Epithelial cell of esophagus (primary cell): ENCODE data around the gene DIS3L.
"Not testable (repeated sequence)": the region's sequence is repeated elsewhere in the genome, so short reads cannot be mapped to it uniquely, and the experiment has no call there.

Experiments
- DNase-seq: peaks from one replicate; pipeline ENCODE4 v3.0.0; 2010; ENCODE audit warnings: low read depth
- H3K4me3 ChIP-seq: 2 replicates; pipeline ENCODE4 v1.5.1; 2011; ENCODE audit warnings: mild to moderate bottlenecking, low read length, control low read depth
- CTCF ChIP-seq: IDR thresholded peaks from 2 replicates; pipeline ENCODE4 v1.5.1; 2011; ENCODE audit warnings: low read depth, mild to moderate bottlenecking, low read length, control low read depth, inconsistent platforms; ENCODE audit not compliant: insufficient read depth; ENCODE audit errors: missing control alignments

Gene DIS3L

DNA sequence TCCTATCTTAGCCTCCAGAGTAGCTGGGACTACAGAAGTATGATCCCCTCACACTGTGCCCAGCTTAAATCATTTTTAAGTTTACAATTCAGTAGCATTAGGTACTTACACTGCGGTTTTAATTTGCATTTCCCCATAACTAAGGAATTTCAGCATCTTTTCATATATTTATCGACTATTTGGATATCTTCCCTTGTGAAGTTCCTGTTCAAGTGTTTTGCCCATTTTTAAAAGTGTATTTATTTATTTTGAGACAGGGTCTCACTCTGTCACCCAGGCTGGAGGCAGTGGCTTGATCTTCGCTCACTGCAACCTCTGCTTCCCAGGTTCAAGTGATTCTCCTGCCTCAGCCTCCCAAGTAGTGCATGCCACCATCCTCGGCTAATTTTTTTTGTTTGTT lies 80.8 kb downstream of the DIS3L start:
- no peak overlapping the region for H3K4me3 ChIP-seq
- no peak for DNase-seq
- no peak for TF ChIP-seq CTCF

DNA sequence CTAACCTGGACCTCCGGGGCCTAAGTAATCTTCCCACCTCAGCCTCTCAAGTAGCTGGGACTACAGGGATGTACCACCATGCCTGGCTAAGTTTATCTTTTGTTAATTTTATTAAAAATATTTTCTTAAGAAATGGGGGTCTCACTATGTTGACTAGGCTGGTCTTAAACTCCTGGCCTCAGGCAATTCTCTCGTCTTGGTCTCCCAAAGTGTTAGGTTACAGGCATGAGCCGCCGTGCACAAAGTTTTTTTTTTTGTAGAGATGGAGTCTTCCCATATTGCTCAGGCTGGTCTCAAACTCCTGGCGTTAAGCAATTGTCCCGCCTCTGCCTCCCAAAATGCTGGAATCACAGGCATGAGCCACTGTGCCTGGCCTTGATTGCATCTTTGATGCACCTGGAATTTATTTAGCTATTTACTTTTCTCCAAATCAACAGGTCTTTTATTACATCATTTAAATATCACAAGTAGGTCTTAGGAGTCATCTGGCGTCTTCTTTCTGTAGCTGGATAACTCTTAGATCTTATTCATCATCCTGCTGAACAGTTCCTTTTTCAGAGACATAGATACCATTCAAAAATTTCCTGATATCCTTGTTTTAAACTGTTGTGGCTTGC lies 85.6 kb downstream of the DIS3L start:
- no peak for TF ChIP-seq CTCF
- H3K4me3 ChIP-seq, result no peak overlapping the region
- DNase-seq, result no peak

GRCh38 chr15:66381376-66381775 lies 88.0 kb downstream of the DIS3L start:
- DNase-seq, H3K4me3 ChIP-seq: not testable (repeated sequence)
